ENCODE measurements around the gene TMCO2. TPM values are rescaled to one million over a fixed set of nuclear protein-coding genes. Genes with fewer than 3 reads are reported as not detected.

Gene TMCO2
- total and polyA plus RNA-seq, 10 of the 15 experiments (the other 5 are each of a cell fraction or from before 2014, with no cell fraction given), result not detected

DNA sequence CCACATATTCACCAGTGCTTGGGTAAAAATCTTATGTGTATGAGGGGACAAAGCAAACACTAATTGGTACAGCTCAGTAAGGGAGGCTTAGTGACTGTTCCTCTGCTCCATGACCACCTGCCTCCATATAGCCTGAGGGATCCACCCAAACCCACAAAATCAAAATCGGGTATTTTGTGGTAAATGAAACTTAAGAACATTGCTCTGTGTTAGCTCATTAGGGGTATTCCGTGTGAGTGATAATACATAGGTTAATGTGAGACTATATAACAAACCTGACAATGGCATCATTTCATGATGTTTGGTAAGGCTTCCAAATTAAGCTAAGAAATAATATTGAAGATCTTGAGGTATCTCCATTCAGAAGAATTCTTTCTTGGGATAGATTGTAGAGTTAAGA, 43.6 kb downstream of the TMCO2 start:
- H3K9me3 ChIP-seq (replicated peaks; ENCODE audit: control insufficient read depth, insufficient read depth, low read length), result no peaks in the 10 kb centered on the region
- POLR2A ChIA-PET, result interaction anchor here (1.0 to 1.2 kb wide), 2 partner anchors 22 to 24 kb away, joined by 3 read pairs; no protein-coding TSS in a partner anchor
- H3K27me3 ChIP-seq (replicated peaks in 1 of 2; ENCODE audit: control insufficient read depth in 2 of 2, insufficient read depth in 2 of 2, low read length in 1 of 2), result no peaks in the 10 kb centered on the region
- H3K79me2 ChIP-seq (ENCODE audit: control insufficient read depth, insufficient read depth, low read length), result no peaks in the 10 kb centered on the region
- RAD21 ChIA-PET (ENCODE audit: unreplicated experiment), result interaction anchor here (1.0 to 1.4 kb wide), 2 partner anchors 24 to 139 kb away, joined by 3 to 4 read pairs; no protein-coding TSS in a partner anchor
- peaks cover 3 to 28% of the 10 kb centered on the region in 2 experiments for H3K36me3 ChIP-seq (ENCODE audit: control insufficient read depth in 2 of 2, insufficient read depth in 2 of 2, low read length in 1 of 2)
- CTCF ChIA-PET, result interaction anchor here (0.7 to 4.8 kb wide), 8 partner anchors 10 to 166 kb away, joined by 3 to 28 read pairs (median 3); no protein-coding TSS in a partner anchor
- 64% methylated on average over 2 of the region's 2 CpGs for WGBS (ENCODE audit: insufficient coverage, insufficient replicate concordance, low lambda C conversion rate, missing lambda C conversion rate)
- no peak overlapping the region for H3K4me2 ChIP-seq (ENCODE audit: control insufficient read depth, insufficient read depth)
- intact Hi-C loops (cut with micrococcal nuclease; ENCODE audit: unreplicated experiment) (no loop called here), in situ Hi-C loops (cut with MboI) (no loop called here)
- no peak overlapping the region for H2AFZ ChIP-seq (ENCODE audit: control insufficient read depth, low read depth, low read length)
- no peak for FAIRE-seq
- DNase-seq (ENCODE audit: low read depth, low spot score), result no peak
- TF ChIP-seq SP1 (IDR thresholded peaks at IDR 0.05; ENCODE audit: low read depth, low read length), result no peak
- TF ChIP-seq ZNF384 (IDR thresholded peaks at IDR 0.05; ENCODE audit: borderline replicate concordance, low read depth, low read length), result no peak
- TF ChIP-seq YY1 (IDR thresholded peaks at IDR 0.05; ENCODE audit: low read depth, low read length), result no peak
- TF ChIP-seq, protein P1, sequence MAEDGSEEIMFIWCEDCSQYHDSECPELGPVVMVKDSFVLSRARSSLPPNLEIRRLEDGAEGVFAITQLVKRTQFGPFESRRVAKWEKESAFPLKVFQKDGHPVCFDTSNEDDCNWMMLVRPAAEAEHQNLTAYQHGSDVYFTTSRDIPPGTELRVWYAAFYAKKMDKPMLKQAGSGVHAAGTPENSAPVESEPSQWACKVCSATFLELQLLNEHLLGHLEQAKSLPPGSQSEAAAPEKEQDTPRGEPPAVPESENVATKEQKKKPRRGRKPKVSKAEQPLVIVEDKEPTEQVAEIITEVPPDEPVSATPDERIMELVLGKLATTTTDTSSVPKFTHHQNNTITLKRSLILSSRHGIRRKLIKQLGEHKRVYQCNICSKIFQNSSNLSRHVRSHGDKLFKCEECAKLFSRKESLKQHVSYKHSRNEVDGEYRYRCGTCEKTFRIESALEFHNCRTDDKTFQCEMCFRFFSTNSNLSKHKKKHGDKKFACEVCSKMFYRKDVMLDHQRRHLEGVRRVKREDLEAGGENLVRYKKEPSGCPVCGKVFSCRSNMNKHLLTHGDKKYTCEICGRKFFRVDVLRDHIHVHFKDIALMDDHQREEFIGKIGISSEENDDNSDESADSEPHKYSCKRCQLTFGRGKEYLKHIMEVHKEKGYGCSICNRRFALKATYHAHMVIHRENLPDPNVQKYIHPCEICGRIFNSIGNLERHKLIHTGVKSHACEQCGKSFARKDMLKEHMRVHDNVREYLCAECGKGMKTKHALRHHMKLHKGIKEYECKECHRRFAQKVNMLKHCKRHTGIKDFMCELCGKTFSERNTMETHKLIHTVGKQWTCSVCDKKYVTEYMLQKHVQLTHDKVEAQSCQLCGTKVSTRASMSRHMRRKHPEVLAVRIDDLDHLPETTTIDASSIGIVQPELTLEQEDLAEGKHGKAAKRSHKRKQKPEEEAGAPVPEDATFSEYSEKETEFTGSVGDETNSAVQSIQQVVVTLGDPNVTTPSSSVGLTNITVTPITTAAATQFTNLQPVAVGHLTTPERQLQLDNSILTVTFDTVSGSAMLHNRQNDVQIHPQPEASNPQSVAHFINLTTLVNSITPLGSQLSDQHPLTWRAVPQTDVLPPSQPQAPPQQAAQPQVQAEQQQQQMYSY (CRISPR knock-in tag; IDR thresholded peaks at IDR 0.05), result no peak
- no peak for TF ChIP-seq ZSCAN29 (IDR thresholded peaks at IDR 0.05)
- TF ChIP-seq, protein P2, sequence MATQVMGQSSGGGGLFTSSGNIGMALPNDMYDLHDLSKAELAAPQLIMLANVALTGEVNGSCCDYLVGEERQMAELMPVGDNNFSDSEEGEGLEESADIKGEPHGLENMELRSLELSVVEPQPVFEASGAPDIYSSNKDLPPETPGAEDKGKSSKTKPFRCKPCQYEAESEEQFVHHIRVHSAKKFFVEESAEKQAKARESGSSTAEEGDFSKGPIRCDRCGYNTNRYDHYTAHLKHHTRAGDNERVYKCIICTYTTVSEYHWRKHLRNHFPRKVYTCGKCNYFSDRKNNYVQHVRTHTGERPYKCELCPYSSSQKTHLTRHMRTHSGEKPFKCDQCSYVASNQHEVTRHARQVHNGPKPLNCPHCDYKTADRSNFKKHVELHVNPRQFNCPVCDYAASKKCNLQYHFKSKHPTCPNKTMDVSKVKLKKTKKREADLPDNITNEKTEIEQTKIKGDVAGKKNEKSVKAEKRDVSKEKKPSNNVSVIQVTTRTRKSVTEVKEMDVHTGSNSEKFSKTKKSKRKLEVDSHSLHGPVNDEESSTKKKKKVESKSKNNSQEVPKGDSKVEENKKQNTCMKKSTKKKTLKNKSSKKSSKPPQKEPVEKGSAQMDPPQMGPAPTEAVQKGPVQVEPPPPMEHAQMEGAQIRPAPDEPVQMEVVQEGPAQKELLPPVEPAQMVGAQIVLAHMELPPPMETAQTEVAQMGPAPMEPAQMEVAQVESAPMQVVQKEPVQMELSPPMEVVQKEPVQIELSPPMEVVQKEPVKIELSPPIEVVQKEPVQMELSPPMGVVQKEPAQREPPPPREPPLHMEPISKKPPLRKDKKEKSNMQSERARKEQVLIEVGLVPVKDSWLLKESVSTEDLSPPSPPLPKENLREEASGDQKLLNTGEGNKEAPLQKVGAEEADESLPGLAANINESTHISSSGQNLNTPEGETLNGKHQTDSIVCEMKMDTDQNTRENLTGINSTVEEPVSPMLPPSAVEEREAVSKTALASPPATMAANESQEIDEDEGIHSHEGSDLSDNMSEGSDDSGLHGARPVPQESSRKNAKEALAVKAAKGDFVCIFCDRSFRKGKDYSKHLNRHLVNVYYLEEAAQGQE (IDR thresholded peaks at IDR 0.05; ENCODE audit: low read depth, low read length), result no peak
- no peak for TF ChIP-seq SMC3 (IDR thresholded peaks at IDR 0.05; ENCODE audit: borderline replicate concordance, low read length)
- TF ChIP-seq CREM (IDR thresholded peaks at IDR 0.05; ENCODE audit: low read depth), result no peak
- TF ChIP-seq ZNF24 (IDR thresholded peaks at IDR 0.05), result no peak
- TF ChIP-seq BMI1 (IDR thresholded peaks at IDR 0.05; ENCODE audit: borderline replicate concordance), result no peak
- TF ChIP-seq SIX5 (IDR thresholded peaks at IDR 0.05; ENCODE audit: low read depth, low read length, severe bottlenecking), result no peak
- no peak for TF ChIP-seq SREBF1 (IDR thresholded peaks at IDR 0.05; ENCODE audit: low read length)
- H3K27ac ChIP-seq (ENCODE audit: control insufficient read depth, insufficient read depth), result no peak overlapping the region
- H3K9ac ChIP-seq (ENCODE audit: control insufficient read depth, insufficient read depth, low read length), result no peak overlapping the region
- no peak overlapping the region for H3K4me3 ChIP-seq
- H4K20me1 ChIP-seq (ENCODE audit: control insufficient read depth, insufficient read depth), result no peaks in the 10 kb centered on the region
- SMC1A ChIA-PET (ENCODE audit: uncharacterized antibody, unreplicated experiment), result interaction anchor here (0.7 to 3.5 kb wide), 12 partner anchors 10 to 910 kb away, joined by 3 to 11 read pairs (median 4); no protein-coding TSS in a partner anchor
- ATAC-seq, result no peak
- BruUV-seq (replicated peaks), result no TSS peak
- no peaks in the 10 kb centered on the region for H3K4me1 ChIP-seq (ENCODE audit: control insufficient read depth, insufficient read depth, low read length)
